ENCODE data around the gene AFG3L2.
"Not testable (repeated sequence)": the region's sequence is repeated elsewhere in the genome, so short reads cannot be mapped to it uniquely, and the experiment has no call there.

The AFG3L2 gene

GRCh38 chr18:12394428-12394827 is 17.4 kb upstream of the AFG3L2 start:
- DNase-seq, result peak in 1 of 2 experiments; percentile 29

GRCh38 chr18:12393998-12394397 is 17.0 kb upstream of the AFG3L2 start:
- DNase-seq, result no peak

GRCh38 chr18:12393510-12393909 is 16.5 kb upstream of the AFG3L2 start:
- no peak for DNase-seq

- DNase-seq, result peak; percentile 14 to 53
Observed at GRCh38 chr18:12391487-12392165, 14.6 kb upstream of the AFG3L2 start.

GRCh38 chr18:12388442-12388841 is 11.4 kb upstream of the AFG3L2 start:
- DNase-seq, result no peak

GRCh38 chr18:12384261-12384660 is 7.2 kb upstream of the AFG3L2 start:
- DNase-seq, result no peak

- not testable (repeated sequence) for DNase-seq
Observed at GRCh38 chr18:12383759-12384158, 6.7 kb upstream of the AFG3L2 start.

GRCh38 chr18:12382221-12382814 is 5.3 kb upstream of the AFG3L2 start:
- not testable (repeated sequence) for DNase-seq

GRCh38 chr18:12378198-12378558 is 1.2 kb upstream of the AFG3L2 start:
- not testable (repeated sequence) for DNase-seq

GRCh38 chr18:12377556-12378197 is 650 bp upstream of the AFG3L2 start:
- peak in 1 of 2 experiments; percentile 99 for DNase-seq

- DNase-seq, result no peak
Observed at GRCh38 chr18:12376034-12376753, 833 bp downstream of the AFG3L2 start.

GRCh38 chr18:12374401-12374800 is 2.6 kb downstream of the AFG3L2 start:
- no peak for DNase-seq

- no peak for DNase-seq
Observed at GRCh38 chr18:12373771-12374116, 3.3 kb downstream of the AFG3L2 start.

GRCh38 chr18:12373116-12373770 is 3.8 kb downstream of the AFG3L2 start:
- DNase-seq, result no peak

GRCh38 chr18:12372406-12372805 is 4.6 kb downstream of the AFG3L2 start:
- DNase-seq, result no peak

GRCh38 chr18:12371590-12371989 is 5.4 kb downstream of the AFG3L2 start:
- no peak for DNase-seq

GRCh38 chr18:12369211-12369610 is 7.8 kb downstream of the AFG3L2 start:
- no peak for DNase-seq

- DNase-seq, result no peak
Observed at GRCh38 chr18:12366784-12367183, 10.2 kb downstream of the AFG3L2 start.

- DNase-seq, result no peak
Observed at GRCh38 chr18:12366379-12366778, 10.6 kb downstream of the AFG3L2 start.

- no peak for DNase-seq
Observed at GRCh38 chr18:12362473-12363174, 14.4 kb downstream of the AFG3L2 start.

- DNase-seq, result no peak
Observed at GRCh38 chr18:12361770-12362378, 15.2 kb downstream of the AFG3L2 start.

GRCh38 chr18:12359515-12359927 is 17.5 kb downstream of the AFG3L2 start:
- DNase-seq, result no peak

Measured in NCI-H524 (cell line).